GM19239 (cell line): ENCODE data around the gene CYP4F11.
"Not testable (repeated sequence)": the region's sequence is repeated elsewhere in the genome, so short reads cannot be mapped to it uniquely, and the experiment has no call there.

Experiments used
- DNase-seq: peaks from one replicate; pipeline ENCODE4 v3.0.0; 2011; ENCODE audit warnings: low spot score; ENCODE audit not compliant: insufficient read length
- FAIRE-seq: peaks from 2 replicates; lab custom pipeline; 2011; peaks lifted over from hg19 to GRCh38; lab: Jason Lieb, UNC

CYP4F11 gene

GRCh38 chr19:15934332-15935078, at the start of gene CYP4F11:
Gene CYP4F11 (minus strand): TSS chr19:15934529. CDS start chr19:15934408, 121 bp downstream.
- FAIRE-seq, result no peak
- DNase-seq, result no peak

- DNase-seq (no peak), FAIRE-seq (no peak)
Measured at GRCh38 chr19:15979293-15979692, 45.0 kb upstream of the CYP4F11 start.

GRCh38 chr19:15977690-15978089, 43.4 kb upstream of the CYP4F11 start:
- FAIRE-seq, result no peak
- DNase-seq, result no peak

GRCh38 chr19:15976836-15977689, 42.7 kb upstream of the CYP4F11 start:
- no peak for DNase-seq
- no peak for FAIRE-seq

- no peak for FAIRE-seq
- no peak for DNase-seq
Measured at GRCh38 chr19:15974856-15975255, 40.5 kb upstream of the CYP4F11 start.

GRCh38 chr19:15972043-15972442, 37.7 kb upstream of the CYP4F11 start:
- DNase-seq, FAIRE-seq: not testable (repeated sequence)

GRCh38 chr19:15971224-15971780, 37.0 kb upstream of the CYP4F11 start:
- no peak for FAIRE-seq
- no peak for DNase-seq

- FAIRE-seq, result no peak
- no peak for DNase-seq
Measured at GRCh38 chr19:15964231-15964630, 29.9 kb upstream of the CYP4F11 start.

GRCh38 chr19:15962319-15962718, 28.0 kb upstream of the CYP4F11 start:
- FAIRE-seq, result no peak

GRCh38 chr19:15954820-15955219, 20.5 kb upstream of the CYP4F11 start:
- no peak for FAIRE-seq
- no peak for DNase-seq

More at GRCh38 chr19:15962319-15962718, 28.0 kb upstream of the CYP4F11 start:
- no peak for DNase-seq

GRCh38 chr19:15948223-15949058, 14.1 kb upstream of the CYP4F11 start, which contains the start of gene OR10H4:
Gene OR10H4 (plus strand): TSS chr19:15949008. CDS start chr19:15949008, 0 bp downstream.
- DNase-seq (no peak), FAIRE-seq (no peak)

- DNase-seq, result no peak
- FAIRE-seq, result no peak
Measured at GRCh38 chr19:15945301-15945700, 11.0 kb upstream of the CYP4F11 start.

GRCh38 chr19:15944401-15944800, 10.1 kb upstream of the CYP4F11 start:
- no peak for FAIRE-seq
- no peak for DNase-seq

- FAIRE-seq, result no peak
- no peak for DNase-seq
Measured at GRCh38 chr19:15937771-15938170, 3.4 kb upstream of the CYP4F11 start.

- FAIRE-seq (no peak), DNase-seq (no peak)
Measured at GRCh38 chr19:15936950-15937349, 2.6 kb upstream of the CYP4F11 start.

- FAIRE-seq (no peak), DNase-seq (no peak)
Measured at GRCh38 chr19:15936173-15936572, 1.8 kb upstream of the CYP4F11 start.

- FAIRE-seq (no peak), DNase-seq (no peak)
Measured at GRCh38 chr19:15935167-15935702, 906 bp upstream of the CYP4F11 start.

- not testable (repeated sequence) for FAIRE-seq, DNase-seq
Measured at GRCh38 chr19:15933761-15934331, 483 bp downstream of the CYP4F11 start.

GRCh38 chr19:15928321-15928720, 6.0 kb downstream of the CYP4F11 start:
- FAIRE-seq, result no peak
- DNase-seq, result no peak
